Suprapubic skin (tissue), 4 donors: ENCODE measurements around the gene CBARP.

Source experiments
- POLR2A ChIP-seq, 2 donors: fragments of 450-650 bp; IDR thresholded peaks; one replicate each; pipeline ENCODE4 v1.6.1; 2017; ENCODE audit warnings: antibody characterized with exemption in 2 of 2, mild to moderate bottlenecking in 2 of 2, moderate library complexity in 2 of 2
- POLR2AphosphoS5 ChIP-seq, 3 donors: sonication (generic); formaldehyde crosslinking; IDR thresholded peaks; one replicate each; pipeline ENCODE4 v1.6.1; 2017; ENCODE audit warnings: antibody characterized with exemption in 3 of 3
- TF ChIP-seq, protein P1 (sequence below), 2 donors: fragments of 200-600 bp in 1 of 2; fragments of 450-650 bp in 1 of 2; sonication (generic) in 1 of 2; IDR thresholded peaks; one replicate each; pipeline ENCODE4 v1.5.1; 2016 to 2019; ENCODE audit warnings: antibody characterized with exemption in 2 of 2, mild to moderate bottlenecking in 1 of 2, moderate library complexity in 1 of 2

DNA sequence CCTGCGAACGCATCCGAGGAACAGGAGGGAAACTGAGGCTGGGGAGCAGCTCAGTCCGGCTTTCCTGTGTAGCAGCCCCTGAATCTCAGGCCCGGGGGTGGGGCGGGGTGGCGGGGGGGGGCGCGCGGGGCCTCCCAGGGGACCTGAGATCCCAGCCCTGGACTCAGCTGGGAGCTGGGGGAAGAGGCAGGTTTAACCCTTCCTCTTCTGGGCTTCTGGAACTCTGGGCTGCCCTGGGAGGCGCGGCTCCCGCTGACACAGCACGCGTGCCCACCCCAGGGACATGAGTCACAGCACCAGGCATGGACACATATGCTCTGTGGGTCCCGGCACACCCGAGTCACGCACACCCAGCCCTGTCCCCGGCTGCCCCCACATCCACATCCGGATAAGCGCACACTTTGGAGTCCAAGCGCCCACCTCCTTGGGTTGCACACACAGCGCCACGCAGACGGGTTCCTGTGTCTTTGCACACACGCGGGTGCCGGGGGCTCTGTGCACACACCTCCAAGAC, 27.9 kb upstream of the CBARP start:
- TF ChIP-seq, protein P1, sequence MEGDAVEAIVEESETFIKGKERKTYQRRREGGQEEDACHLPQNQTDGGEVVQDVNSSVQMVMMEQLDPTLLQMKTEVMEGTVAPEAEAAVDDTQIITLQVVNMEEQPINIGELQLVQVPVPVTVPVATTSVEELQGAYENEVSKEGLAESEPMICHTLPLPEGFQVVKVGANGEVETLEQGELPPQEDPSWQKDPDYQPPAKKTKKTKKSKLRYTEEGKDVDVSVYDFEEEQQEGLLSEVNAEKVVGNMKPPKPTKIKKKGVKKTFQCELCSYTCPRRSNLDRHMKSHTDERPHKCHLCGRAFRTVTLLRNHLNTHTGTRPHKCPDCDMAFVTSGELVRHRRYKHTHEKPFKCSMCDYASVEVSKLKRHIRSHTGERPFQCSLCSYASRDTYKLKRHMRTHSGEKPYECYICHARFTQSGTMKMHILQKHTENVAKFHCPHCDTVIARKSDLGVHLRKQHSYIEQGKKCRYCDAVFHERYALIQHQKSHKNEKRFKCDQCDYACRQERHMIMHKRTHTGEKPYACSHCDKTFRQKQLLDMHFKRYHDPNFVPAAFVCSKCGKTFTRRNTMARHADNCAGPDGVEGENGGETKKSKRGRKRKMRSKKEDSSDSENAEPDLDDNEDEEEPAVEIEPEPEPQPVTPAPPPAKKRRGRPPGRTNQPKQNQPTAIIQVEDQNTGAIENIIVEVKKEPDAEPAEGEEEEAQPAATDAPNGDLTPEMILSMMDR (IDR thresholded peaks at IDR 0.05): no peak
- TF ChIP-seq POLR2AphosphoS5 (IDR thresholded peaks at IDR 0.05) (no peak), POLR2A (IDR thresholded peaks at IDR 0.05) (no peak)
